ENCODE data around the gene COX5B. TPM values are rescaled to one million over a fixed set of nuclear protein-coding genes. Genes with fewer than 3 reads are reported as not detected.

COX5B gene
- polyA plus RNA-seq, 1 donor (not counting 4 experiments of a cell fraction or from before 2014, with no cell fraction given), result 311 TPM

DNA sequence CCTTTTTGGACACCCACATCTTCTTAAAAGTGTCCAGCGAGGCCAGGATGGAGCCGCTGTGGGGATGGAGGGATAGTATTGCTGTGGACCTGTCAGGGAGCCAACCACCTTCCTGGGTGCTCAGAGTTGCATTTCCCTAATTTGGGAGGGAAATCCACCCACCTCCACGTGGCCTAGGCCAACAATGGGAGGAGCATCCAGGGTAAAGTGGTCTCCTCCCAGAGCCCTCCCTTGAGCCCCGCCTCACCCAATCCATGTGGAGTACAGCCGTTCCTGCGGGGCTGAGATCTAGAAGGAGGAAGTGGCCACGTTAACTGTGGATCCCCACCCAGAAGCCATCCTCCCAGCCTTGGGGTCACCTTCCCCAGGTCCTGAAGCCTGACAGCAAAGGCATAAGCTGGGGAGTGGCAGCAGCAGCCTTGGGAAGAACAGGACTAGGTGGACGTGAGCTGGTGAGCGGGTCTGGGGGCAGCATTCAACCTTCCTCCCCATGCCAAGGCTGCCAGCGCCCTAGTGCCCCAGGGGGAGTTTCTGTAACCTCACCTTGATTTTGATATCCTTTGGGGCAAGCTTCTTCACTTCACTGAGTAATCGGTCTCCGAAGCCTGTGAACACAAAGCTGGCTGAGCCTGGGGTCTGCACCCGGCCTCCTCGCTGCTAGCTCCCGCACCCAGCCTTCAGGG, 11.2 kb downstream of the COX5B start:
- Histone ChIP-seq H3K9ac (ENCODE audit: control insufficient read depth, extremely low read depth, insufficient read depth, low read length) (no peak overlapping the region), H3K4me1 (ENCODE audit: control insufficient read depth, extremely low read depth, insufficient read depth, low read length) (peaks cover 1% of the 10 kb centered on the region), H3K27me3 (ENCODE audit: control insufficient read depth, extremely low read depth, insufficient read depth, low read length) (no peaks in the 10 kb centered on the region), H2AFZ (ENCODE audit: control insufficient read depth, low read length) (no peak overlapping the region), H3K4me2 (ENCODE audit: control insufficient read depth, extremely low read depth, insufficient read depth, low read depth, low read length) (no peak overlapping the region), H3K9me1 (ENCODE audit: control insufficient read depth, extremely low read depth, insufficient read depth, low read length) (no peaks in the 10 kb centered on the region), H3K27ac (ENCODE audit: control insufficient read depth, insufficient read depth, low read length) (no peak overlapping the region), H4K20me1 (ENCODE audit: control insufficient read depth, extremely low read depth, insufficient read depth, low read length) (no peaks in the 10 kb centered on the region), H3K9me3 (ENCODE audit: control insufficient read depth, low read depth, low read length) (peaks cover 2% of the 10 kb centered on the region), H3K79me2 (ENCODE audit: control insufficient read depth, insufficient read depth, low read length) (peaks cover 18% of the 10 kb centered on the region), H3K4me3 (ENCODE audit: control insufficient read depth in 2 of 3, extremely low read depth in 1 of 3, insufficient read depth in 2 of 3, low read depth in 1 of 3, low read length in 3 of 3) (no peak overlapping the region), H3K36me3 (ENCODE audit: control insufficient read depth in 2 of 2, extremely low read depth in 1 of 2, insufficient read depth in 2 of 2, low read length in 2 of 2) (peaks cover 16 to 23% of the 10 kb centered on the region in 2 experiments)
- dilution Hi-C loops (cut with MboI; ENCODE audit: extremely low pct_ligation_motif_present, low sequenced_read_pairs), result no loop called here
- TF ChIP-seq CTCF (optimal IDR thresholded peaks at IDR 0.05 in 1 of 3, IDR thresholded peaks at IDR 0.05 in 1 of 3, conservative IDR thresholded peaks at IDR 0.05 in 1 of 3; ENCODE audit: extremely low read depth in 1 of 3, insufficient read depth in 2 of 3, low read length in 3 of 3) (no peak), EZH2 (IDR thresholded peaks at IDR 0.05; ENCODE audit: low read length) (no peak)
- FAIRE-seq, result no peak
- DNase-seq (ENCODE audit: low read depth, low spot score), result no peak

DNA sequence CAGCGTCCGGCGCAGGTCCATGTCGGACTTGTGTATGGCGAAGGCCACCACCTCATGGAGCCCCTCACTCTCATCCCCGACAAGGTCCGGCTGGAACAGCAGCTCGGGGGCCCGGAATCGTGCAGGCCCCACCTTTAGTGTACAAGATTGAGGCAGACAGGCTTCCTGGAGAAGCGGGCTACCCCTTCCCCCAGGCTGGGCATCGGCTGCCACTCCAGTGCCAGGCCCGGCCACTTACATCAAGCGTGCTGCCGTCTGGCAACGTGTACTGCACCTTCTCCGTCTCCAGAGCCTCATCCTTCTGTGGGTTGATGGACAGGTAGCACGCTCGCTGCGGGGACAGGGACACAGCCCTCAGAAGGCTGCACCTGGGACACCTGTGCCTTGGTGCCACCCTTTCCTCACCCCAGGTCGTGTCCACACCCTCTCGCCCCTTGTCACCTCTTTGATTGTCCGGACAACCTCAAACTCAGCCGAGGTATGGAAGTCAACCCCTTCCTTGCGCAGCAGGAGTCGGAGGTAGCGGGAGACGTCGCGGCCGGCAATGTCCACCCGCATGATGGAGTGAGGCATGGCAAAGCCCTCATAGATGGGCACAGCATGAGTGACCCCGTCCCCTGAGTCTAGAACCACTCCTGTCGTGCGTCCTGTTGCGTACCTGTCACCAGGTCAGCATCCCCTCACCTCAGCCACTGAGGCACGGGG, 12.3 kb downstream of the COX5B start:
- no peak overlapping the region for H3K9ac ChIP-seq (ENCODE audit: control insufficient read depth, extremely low read depth, insufficient read depth, low read length)
- H3K79me2 ChIP-seq (ENCODE audit: control insufficient read depth, insufficient read depth, low read length), result peaks cover 24% of the 10 kb centered on the region
- H3K4me2 ChIP-seq (ENCODE audit: control insufficient read depth, extremely low read depth, insufficient read depth, low read depth, low read length), result no peak overlapping the region
- H3K27me3 ChIP-seq (ENCODE audit: control insufficient read depth, extremely low read depth, insufficient read depth, low read length), result no peaks in the 10 kb centered on the region
- H3K4me3 ChIP-seq (ENCODE audit: control insufficient read depth in 2 of 3, extremely low read depth in 1 of 3, insufficient read depth in 2 of 3, low read depth in 1 of 3, low read length in 3 of 3), result no peak overlapping the region
- FAIRE-seq (no peak), DNase-seq (ENCODE audit: low read depth, low spot score) (no peak)
- H4K20me1 ChIP-seq (ENCODE audit: control insufficient read depth, extremely low read depth, insufficient read depth, low read length), result no peaks in the 10 kb centered on the region
- no peak overlapping the region for H2AFZ ChIP-seq (ENCODE audit: control insufficient read depth, low read length)
- TF ChIP-seq CTCF (optimal IDR thresholded peaks at IDR 0.05 in 1 of 3, IDR thresholded peaks at IDR 0.05 in 1 of 3, conservative IDR thresholded peaks at IDR 0.05 in 1 of 3; ENCODE audit: extremely low read depth in 1 of 3, insufficient read depth in 2 of 3, low read length in 3 of 3) (no peak), EZH2 (IDR thresholded peaks at IDR 0.05; ENCODE audit: low read length) (no peak)
- no peaks in the 10 kb centered on the region for H3K9me1 ChIP-seq (ENCODE audit: control insufficient read depth, extremely low read depth, insufficient read depth, low read length)
- dilution Hi-C loops (cut with MboI; ENCODE audit: extremely low pct_ligation_motif_present, low sequenced_read_pairs), result no loop called here
- H3K9me3 ChIP-seq (ENCODE audit: control insufficient read depth, low read depth, low read length), result peaks cover 2% of the 10 kb centered on the region
- H3K36me3 ChIP-seq (ENCODE audit: control insufficient read depth in 2 of 2, extremely low read depth in 1 of 2, insufficient read depth in 2 of 2, low read length in 2 of 2), result peaks cover 16 to 23% of the 10 kb centered on the region in 2 experiments
- H3K27ac ChIP-seq (ENCODE audit: control insufficient read depth, insufficient read depth, low read length), result no peak overlapping the region
- H3K4me1 ChIP-seq (ENCODE audit: control insufficient read depth, extremely low read depth, insufficient read depth, low read length), result peaks cover 9% of the 10 kb centered on the region
